ENCODE measurements around the gene CADM2. TPM values are rescaled to one million over a fixed set of nuclear protein-coding genes. Genes with fewer than 3 reads are reported as not detected.

The CADM2 gene
- total RNA-seq, 1 experiment from 2014 or later, result not detected

DNA sequence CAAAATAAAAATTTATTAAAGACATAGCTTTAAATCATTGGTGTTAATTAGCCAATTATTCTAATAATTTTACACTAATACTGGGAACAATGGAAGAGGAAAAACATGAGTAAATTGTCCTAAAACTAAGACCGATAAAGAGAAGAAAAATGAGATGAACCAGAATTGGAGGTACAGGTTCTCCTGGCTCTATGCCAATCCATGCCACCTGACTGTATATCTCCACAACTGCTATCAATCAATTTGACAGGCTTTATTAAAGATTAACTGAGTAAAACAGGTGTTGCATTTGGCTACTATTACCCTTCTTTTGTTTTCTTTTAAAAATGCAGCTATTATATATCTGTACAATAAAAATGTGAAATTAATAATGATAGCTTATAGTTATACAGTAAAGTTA lies 850.0 kb downstream of the CADM2 start:
- BruUV-seq (replicated peaks), result no TSS peak
- no peaks in the 10 kb centered on the region for H3K27me3 ChIP-seq (ENCODE audit: insufficient read depth, low read length)
- no peak overlapping the region for H3K4me3 ChIP-seq (replicated peaks in 1 of 2; ENCODE audit: low read depth in 1 of 2, low read length in 2 of 2)
- H3K27ac ChIP-seq (ENCODE audit: low read depth, low read length), result no peak overlapping the region
- no peak for ATAC-seq
- no peaks in the 10 kb centered on the region for H3K9me2 ChIP-seq (ENCODE audit: insufficient read depth)
- no peak for TF ChIP-seq FOSL1 (IDR thresholded peaks at IDR 0.05; ENCODE audit: low read depth)
- no peak for TF ChIP-seq ZFX (IDR thresholded peaks at IDR 0.05)
- no peak for TF ChIP-seq YY1 (IDR thresholded peaks at IDR 0.05; ENCODE audit: extremely low read depth, insufficient replicate concordance, low read depth, low read length)
- no peak for TF ChIP-seq CEBPB (IDR thresholded peaks at IDR 0.05; ENCODE audit: low read depth)
- no peaks in the 10 kb centered on the region for H3K36me3 ChIP-seq (ENCODE audit: control insufficient read depth in 1 of 2, insufficient read depth in 2 of 2, low read length in 2 of 2)
- RAD21 ChIA-PET (ENCODE audit: low non-redundant PET in 1 of 2, low total read pairs in 2 of 2, uncharacterized antibody in 2 of 2, unreplicated experiment in 2 of 2), result no interaction called here
- CTCF ChIA-PET, result no interaction called here
- H3K79me2 ChIP-seq (ENCODE audit: insufficient read depth, low read length), result no peaks in the 10 kb centered on the region
- H3K9ac ChIP-seq (ENCODE audit: low read length), result no peak overlapping the region
- H3K4me2 ChIP-seq (ENCODE audit: low read length), result no peak overlapping the region
- H2AFZ ChIP-seq (ENCODE audit: low read depth, low read length, poor library complexity, severe bottlenecking), result no peak overlapping the region
- no peaks in the 10 kb centered on the region for H3K4me1 ChIP-seq (ENCODE audit: control insufficient read depth in 1 of 2, insufficient read depth in 2 of 2, low read length in 2 of 2)
- POLR2A ChIA-PET, result no interaction called here
- no peaks in the 10 kb centered on the region for H4K20me1 ChIP-seq (ENCODE audit: insufficient read depth)
- intact Hi-C loops (cut with micrococcal nuclease), result loop anchor here (10.0 kb wide), 1 partner anchor 64 kb away; no protein-coding TSS in a partner anchor
- peaks cover 3 to 4% of the 10 kb centered on the region in 2 experiments; a peak in 2 of 4 replicates for H3K9me3 ChIP-seq (ENCODE audit: control insufficient read depth in 1 of 2, insufficient read depth in 1 of 2, low read depth in 1 of 2, low read length in 2 of 2)
- DNase-seq (ENCODE audit: low read depth, low spot score), result no peak

DNA sequence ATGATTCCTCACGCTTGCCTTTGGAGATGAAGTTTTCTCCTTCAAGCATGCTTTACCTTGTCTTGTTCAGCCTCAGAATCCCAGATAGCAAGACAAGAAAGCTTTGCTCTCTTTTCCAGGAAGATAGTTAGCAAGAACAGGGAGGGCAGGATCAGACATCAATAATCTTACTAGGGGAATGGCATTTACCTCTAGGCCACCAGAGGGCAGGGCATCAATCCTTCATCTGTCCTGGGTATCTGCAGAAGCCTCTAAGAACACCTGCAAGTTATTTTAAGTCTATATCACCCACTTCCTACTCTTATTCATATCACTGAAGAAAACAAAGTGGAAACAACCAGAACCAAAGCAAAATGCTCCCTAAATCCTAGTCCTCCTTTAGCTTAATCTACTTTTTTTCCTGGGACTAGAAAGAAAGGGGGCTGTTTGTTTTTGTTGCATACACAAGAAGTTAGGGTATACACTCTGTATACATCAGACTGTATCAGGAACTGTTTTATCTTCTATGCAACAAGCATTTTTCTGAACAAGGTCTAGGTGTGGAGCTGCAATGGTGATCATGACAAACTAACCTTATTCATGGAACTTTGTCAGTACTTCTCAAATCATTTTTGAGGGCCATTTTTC lies 862.5 kb downstream of the CADM2 start:
- no TSS peak for BruUV-seq (replicated peaks)
- Histone ChIP-seq H2AFZ (ENCODE audit: low read depth, low read length, poor library complexity, severe bottlenecking) (no peak overlapping the region), H3K4me2 (ENCODE audit: low read length) (no peak overlapping the region), H3K4me3 (replicated peaks in 1 of 2; ENCODE audit: low read depth in 1 of 2, low read length in 2 of 2) (no peak overlapping the region), H3K79me2 (ENCODE audit: insufficient read depth, low read length) (no peaks in the 10 kb centered on the region), H3K27me3 (ENCODE audit: insufficient read depth, low read length) (no peaks in the 10 kb centered on the region), H3K9me2 (ENCODE audit: insufficient read depth) (no peaks in the 10 kb centered on the region), H3K4me1 (ENCODE audit: control insufficient read depth in 1 of 2, insufficient read depth in 2 of 2, low read length in 2 of 2) (no peaks in the 10 kb centered on the region), H3K36me3 (ENCODE audit: control insufficient read depth in 1 of 2, insufficient read depth in 2 of 2, low read length in 2 of 2) (no peaks in the 10 kb centered on the region), H3K9ac (ENCODE audit: low read length) (no peak overlapping the region), H4K20me1 (ENCODE audit: insufficient read depth) (no peaks in the 10 kb centered on the region), H3K9me3 (ENCODE audit: control insufficient read depth in 1 of 2, insufficient read depth in 1 of 2, low read depth in 1 of 2, low read length in 2 of 2) (peaks cover 11 to 15% of the 10 kb centered on the region in 2 experiments; a peak in 2 of 4 replicates), H3K27ac (ENCODE audit: low read depth, low read length) (no peak overlapping the region)
- ChIA-PET CTCF (no interaction called here), RAD21 (ENCODE audit: low non-redundant PET in 1 of 2, low total read pairs in 2 of 2, uncharacterized antibody in 2 of 2, unreplicated experiment in 2 of 2) (no interaction called here), POLR2A (no interaction called here)
- intact Hi-C loops (cut with micrococcal nuclease), result loop anchor here (10.0 kb wide), 1 partner anchor 744 kb away; no protein-coding TSS in a partner anchor
- TF ChIP-seq ZFX (IDR thresholded peaks at IDR 0.05) (no peak), FOSL1 (IDR thresholded peaks at IDR 0.05; ENCODE audit: low read depth) (no peak), POLR2AphosphoS5 (IDR thresholded peaks at IDR 0.05; ENCODE audit: low read depth, low read length) (no peak)
- TF ChIP-seq, protein P1, sequence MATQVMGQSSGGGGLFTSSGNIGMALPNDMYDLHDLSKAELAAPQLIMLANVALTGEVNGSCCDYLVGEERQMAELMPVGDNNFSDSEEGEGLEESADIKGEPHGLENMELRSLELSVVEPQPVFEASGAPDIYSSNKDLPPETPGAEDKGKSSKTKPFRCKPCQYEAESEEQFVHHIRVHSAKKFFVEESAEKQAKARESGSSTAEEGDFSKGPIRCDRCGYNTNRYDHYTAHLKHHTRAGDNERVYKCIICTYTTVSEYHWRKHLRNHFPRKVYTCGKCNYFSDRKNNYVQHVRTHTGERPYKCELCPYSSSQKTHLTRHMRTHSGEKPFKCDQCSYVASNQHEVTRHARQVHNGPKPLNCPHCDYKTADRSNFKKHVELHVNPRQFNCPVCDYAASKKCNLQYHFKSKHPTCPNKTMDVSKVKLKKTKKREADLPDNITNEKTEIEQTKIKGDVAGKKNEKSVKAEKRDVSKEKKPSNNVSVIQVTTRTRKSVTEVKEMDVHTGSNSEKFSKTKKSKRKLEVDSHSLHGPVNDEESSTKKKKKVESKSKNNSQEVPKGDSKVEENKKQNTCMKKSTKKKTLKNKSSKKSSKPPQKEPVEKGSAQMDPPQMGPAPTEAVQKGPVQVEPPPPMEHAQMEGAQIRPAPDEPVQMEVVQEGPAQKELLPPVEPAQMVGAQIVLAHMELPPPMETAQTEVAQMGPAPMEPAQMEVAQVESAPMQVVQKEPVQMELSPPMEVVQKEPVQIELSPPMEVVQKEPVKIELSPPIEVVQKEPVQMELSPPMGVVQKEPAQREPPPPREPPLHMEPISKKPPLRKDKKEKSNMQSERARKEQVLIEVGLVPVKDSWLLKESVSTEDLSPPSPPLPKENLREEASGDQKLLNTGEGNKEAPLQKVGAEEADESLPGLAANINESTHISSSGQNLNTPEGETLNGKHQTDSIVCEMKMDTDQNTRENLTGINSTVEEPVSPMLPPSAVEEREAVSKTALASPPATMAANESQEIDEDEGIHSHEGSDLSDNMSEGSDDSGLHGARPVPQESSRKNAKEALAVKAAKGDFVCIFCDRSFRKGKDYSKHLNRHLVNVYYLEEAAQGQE (IDR thresholded peaks at IDR 0.05; ENCODE audit: low read depth), result no peak
- TF ChIP-seq, protein P2, sequence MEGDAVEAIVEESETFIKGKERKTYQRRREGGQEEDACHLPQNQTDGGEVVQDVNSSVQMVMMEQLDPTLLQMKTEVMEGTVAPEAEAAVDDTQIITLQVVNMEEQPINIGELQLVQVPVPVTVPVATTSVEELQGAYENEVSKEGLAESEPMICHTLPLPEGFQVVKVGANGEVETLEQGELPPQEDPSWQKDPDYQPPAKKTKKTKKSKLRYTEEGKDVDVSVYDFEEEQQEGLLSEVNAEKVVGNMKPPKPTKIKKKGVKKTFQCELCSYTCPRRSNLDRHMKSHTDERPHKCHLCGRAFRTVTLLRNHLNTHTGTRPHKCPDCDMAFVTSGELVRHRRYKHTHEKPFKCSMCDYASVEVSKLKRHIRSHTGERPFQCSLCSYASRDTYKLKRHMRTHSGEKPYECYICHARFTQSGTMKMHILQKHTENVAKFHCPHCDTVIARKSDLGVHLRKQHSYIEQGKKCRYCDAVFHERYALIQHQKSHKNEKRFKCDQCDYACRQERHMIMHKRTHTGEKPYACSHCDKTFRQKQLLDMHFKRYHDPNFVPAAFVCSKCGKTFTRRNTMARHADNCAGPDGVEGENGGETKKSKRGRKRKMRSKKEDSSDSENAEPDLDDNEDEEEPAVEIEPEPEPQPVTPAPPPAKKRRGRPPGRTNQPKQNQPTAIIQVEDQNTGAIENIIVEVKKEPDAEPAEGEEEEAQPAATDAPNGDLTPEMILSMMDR (IDR thresholded peaks at IDR 0.05 in 2 of 3, conservative IDR thresholded peaks at IDR 0.05 in 1 of 3; ENCODE audit: borderline replicate concordance in 1 of 3, insufficient read depth in 1 of 3, low read depth in 2 of 3, low read length in 2 of 3), result peak in 2 of 3 experiments; percentile 27 to 32; a peak in 2 of 6 replicates
- DNase-seq (ENCODE audit: low read depth, low spot score), result no peak
- ATAC-seq, result no peak
